Measurements from ENCODE around the gene OTOF.

DNA sequence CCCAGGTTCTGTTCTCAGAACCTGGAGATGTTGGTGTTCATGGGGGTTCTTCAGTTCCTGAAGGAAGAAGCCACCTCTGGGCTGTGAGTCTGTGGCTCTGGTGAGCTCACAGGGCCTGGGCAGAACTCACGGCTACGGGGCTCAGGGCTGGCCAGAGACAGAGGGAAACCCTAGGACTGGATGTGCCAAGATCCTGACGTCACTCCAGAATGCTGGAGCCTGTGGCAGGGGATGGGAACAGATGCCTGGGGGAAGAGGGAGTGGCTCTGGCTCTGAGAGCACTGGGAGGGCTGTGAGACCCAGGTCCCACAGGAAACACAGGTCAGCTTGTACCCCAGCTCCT is at the start of gene OTOF:
- TF ChIP-seq, protein P1, sequence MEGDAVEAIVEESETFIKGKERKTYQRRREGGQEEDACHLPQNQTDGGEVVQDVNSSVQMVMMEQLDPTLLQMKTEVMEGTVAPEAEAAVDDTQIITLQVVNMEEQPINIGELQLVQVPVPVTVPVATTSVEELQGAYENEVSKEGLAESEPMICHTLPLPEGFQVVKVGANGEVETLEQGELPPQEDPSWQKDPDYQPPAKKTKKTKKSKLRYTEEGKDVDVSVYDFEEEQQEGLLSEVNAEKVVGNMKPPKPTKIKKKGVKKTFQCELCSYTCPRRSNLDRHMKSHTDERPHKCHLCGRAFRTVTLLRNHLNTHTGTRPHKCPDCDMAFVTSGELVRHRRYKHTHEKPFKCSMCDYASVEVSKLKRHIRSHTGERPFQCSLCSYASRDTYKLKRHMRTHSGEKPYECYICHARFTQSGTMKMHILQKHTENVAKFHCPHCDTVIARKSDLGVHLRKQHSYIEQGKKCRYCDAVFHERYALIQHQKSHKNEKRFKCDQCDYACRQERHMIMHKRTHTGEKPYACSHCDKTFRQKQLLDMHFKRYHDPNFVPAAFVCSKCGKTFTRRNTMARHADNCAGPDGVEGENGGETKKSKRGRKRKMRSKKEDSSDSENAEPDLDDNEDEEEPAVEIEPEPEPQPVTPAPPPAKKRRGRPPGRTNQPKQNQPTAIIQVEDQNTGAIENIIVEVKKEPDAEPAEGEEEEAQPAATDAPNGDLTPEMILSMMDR (conservative IDR thresholded peaks at IDR 0.05) = no peak
- TF ChIP-seq ZFX (IDR thresholded peaks at IDR 0.05) = no peak

All from C4-2B (cell line).